Activated CD4-positive, alpha-beta T cell treated with anti-CD3 and anti-CD28 coated beads for 24 hours (primary cell): ENCODE measurements around the gene KBTBD13.

ENCODE experiments used
- DNase-seq, 2 donors: peaks; one replicate each; pipeline ENCODE4 v3.0.0-alpha.2; 2020; ENCODE audit warnings: low read depth in 2 of 2

KBTBD13 gene

GRCh38 chr15:65051266-65051665 lies 25.3 kb upstream of the KBTBD13 start:
- DNase-seq, result no peak

GRCh38 chr15:65052956-65053355 lies 23.6 kb upstream of the KBTBD13 start:
- no peak for DNase-seq

- DNase-seq, result peak; percentile 27 to 45
Observed at GRCh38 chr15:65054333-65055200, 22.0 kb upstream of the KBTBD13 start.

GRCh38 chr15:65055201-65055870 lies 21.2 kb upstream of the KBTBD13 start:
- DNase-seq, result no peak

- DNase-seq, result no peak
Observed at GRCh38 chr15:65056106-65056505, 20.4 kb upstream of the KBTBD13 start.

- no peak for DNase-seq
Observed at GRCh38 chr15:65056868-65057548, 19.5 kb upstream of the KBTBD13 start.

- no peak for DNase-seq
Observed at GRCh38 chr15:65057549-65057940, 19.0 kb upstream of the KBTBD13 start.

- no peak for DNase-seq
Observed at GRCh38 chr15:65058394-65059368, 17.9 kb upstream of the KBTBD13 start.

GRCh38 chr15:65059369-65059750 lies 17.2 kb upstream of the KBTBD13 start:
- DNase-seq, result no peak

- DNase-seq, result no peak
Observed at GRCh38 chr15:65059931-65060596, 16.5 kb upstream of the KBTBD13 start.

GRCh38 chr15:65060641-65061397 lies 15.7 kb upstream of the KBTBD13 start:
- DNase-seq, result no peak

GRCh38 chr15:65062061-65062460 lies 14.5 kb upstream of the KBTBD13 start:
- no peak for DNase-seq

- DNase-seq, result no peak
Observed at GRCh38 chr15:65062726-65063125, 13.8 kb upstream of the KBTBD13 start.

GRCh38 chr15:65066001-65066634 lies 10.4 kb upstream of the KBTBD13 start:
- DNase-seq, result no peak

- no peak for DNase-seq
Observed at GRCh38 chr15:65066635-65067316, 9.8 kb upstream of the KBTBD13 start.

GRCh38 chr15:65067317-65067644 lies 9.3 kb upstream of the KBTBD13 start:
- DNase-seq, result no peak

- DNase-seq, result no peak
Observed at GRCh38 chr15:65067645-65068402, 8.7 kb upstream of the KBTBD13 start, which contains the start of gene RASL12. Gene RASL12, minus strand, starts transcription at chr15:65067991. Its CDS starts 156 bp downstream, at chr15:65067835.

GRCh38 chr15:65068403-65068788 lies 8.2 kb upstream of the KBTBD13 start:
- DNase-seq, result no peak
